Glutamatergic neuron (in vitro differentiated cells): Measurements from ENCODE around the gene BMP3. TPM values are rescaled to one million over a fixed set of nuclear protein-coding genes. Genes with fewer than 3 reads are reported as not detected.

Source experiments
- DNase-seq: peaks from one replicate; pipeline ENCODE4 v3.0.0; 2022
- H3K27ac Mint-ChIP-seq: one replicate; pipeline ENCODE4 v1.8.0; 2020; ENCODE audit warnings: mild to moderate bottlenecking, mixed read lengths, inconsistent platforms; ENCODE audit not compliant: unreplicated experiment
- H3K27me3 Mint-ChIP-seq: one replicate; pipeline ENCODE4 v1.8.0; 2020; ENCODE audit warnings: mild to moderate bottlenecking, moderate library complexity, mixed read lengths, inconsistent platforms; ENCODE audit not compliant: unreplicated experiment
- H3K36me3 Mint-ChIP-seq: one replicate; pipeline ENCODE4 v1.8.0; 2020; ENCODE audit warnings: mild to moderate bottlenecking, mixed read lengths, inconsistent platforms; ENCODE audit not compliant: unreplicated experiment
- H3K4me1 Mint-ChIP-seq: one replicate; pipeline ENCODE4 v1.8.0; 2020; ENCODE audit warnings: mild to moderate bottlenecking, low read depth, mixed read lengths, inconsistent platforms; ENCODE audit not compliant: unreplicated experiment
- H3K4me3 Mint-ChIP-seq: one replicate; pipeline ENCODE4 v1.8.0; 2020; ENCODE audit warnings: mild to moderate bottlenecking, mixed read lengths, inconsistent platforms; ENCODE audit not compliant: unreplicated experiment
- H3K9me3 Mint-ChIP-seq: one replicate; pipeline ENCODE4 v1.8.0; 2020; ENCODE audit warnings: mild to moderate bottlenecking, moderate library complexity, mixed read lengths, inconsistent platforms; ENCODE audit not compliant: unreplicated experiment
- total RNA-seq: library from RNA; stranded (reverse); fragmentation: NEBNext Ultra II Directional; extraction: Animal tissue kit (Norgen Biotek cat#: 25700); gene quantifications from one replicate; pipeline ENCODE4 v1.2.1, GENCODE V29; 2021; ENCODE audit not compliant: unreplicated experiment
- TF ChIP-seq, protein P1 (sequence below): fragments of 200-600 bp; sonication (generic); IDR thresholded peaks from one replicate; pipeline ENCODE4 v1.5.0; 2021; ENCODE audit not compliant: partially characterized antibody, unreplicated experiment

The BMP3 gene
- total RNA-seq, 1 donor from 2014 or later, result 1.8 TPM

DNA sequence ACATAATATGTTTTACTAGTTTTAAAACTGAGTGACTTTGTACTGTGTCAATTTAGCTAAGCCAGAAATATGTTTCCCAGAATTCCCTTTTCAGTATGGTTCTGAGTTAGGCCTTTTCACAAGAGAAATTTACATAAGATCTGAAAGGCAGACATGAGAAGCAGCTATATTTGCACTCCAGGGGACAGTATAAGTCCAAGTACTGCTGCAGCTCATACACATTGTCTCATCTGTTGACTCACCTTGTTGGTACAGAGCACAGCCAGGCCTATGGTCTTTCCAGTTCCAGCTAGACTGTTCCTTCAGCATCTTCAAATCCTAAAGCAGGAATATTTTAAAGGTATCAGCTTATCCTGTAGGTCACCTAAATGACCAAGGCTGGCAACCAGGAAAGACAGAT is 53.5 kb downstream of the BMP3 start:
- Mint-ChIP-seq H3K9me3 (peaks cover 8% of the 10 kb centered on the region), H3K27me3 (peaks cover 3% of the 10 kb centered on the region), H3K4me3 (no peak overlapping the region), H3K4me1 (no peaks in the 10 kb centered on the region), H3K27ac (no peak overlapping the region), H3K36me3 (peaks cover 19% of the 10 kb centered on the region)
- DNase-seq, result no peak
- TF ChIP-seq, protein P1, sequence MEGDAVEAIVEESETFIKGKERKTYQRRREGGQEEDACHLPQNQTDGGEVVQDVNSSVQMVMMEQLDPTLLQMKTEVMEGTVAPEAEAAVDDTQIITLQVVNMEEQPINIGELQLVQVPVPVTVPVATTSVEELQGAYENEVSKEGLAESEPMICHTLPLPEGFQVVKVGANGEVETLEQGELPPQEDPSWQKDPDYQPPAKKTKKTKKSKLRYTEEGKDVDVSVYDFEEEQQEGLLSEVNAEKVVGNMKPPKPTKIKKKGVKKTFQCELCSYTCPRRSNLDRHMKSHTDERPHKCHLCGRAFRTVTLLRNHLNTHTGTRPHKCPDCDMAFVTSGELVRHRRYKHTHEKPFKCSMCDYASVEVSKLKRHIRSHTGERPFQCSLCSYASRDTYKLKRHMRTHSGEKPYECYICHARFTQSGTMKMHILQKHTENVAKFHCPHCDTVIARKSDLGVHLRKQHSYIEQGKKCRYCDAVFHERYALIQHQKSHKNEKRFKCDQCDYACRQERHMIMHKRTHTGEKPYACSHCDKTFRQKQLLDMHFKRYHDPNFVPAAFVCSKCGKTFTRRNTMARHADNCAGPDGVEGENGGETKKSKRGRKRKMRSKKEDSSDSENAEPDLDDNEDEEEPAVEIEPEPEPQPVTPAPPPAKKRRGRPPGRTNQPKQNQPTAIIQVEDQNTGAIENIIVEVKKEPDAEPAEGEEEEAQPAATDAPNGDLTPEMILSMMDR, result no peak

DNA sequence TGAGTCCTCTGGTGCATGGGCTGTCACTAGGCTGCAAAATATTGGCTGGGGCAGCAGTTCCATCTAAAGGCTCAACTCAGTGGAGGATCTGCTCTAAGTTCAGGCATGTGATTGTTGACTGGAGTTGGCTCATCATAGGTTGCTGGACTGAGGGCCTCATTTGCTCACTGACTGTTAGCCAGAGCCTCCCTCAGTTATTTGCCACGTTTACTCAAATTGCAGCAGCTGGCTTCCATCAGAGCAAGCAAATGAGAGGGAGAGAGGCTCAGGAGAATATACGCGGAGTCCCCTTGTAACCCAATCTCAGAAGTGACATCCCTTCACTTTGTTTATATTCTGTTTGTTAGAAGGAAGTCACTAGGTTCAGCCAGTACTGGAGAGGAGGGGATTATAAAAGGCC is 54.1 kb downstream of the BMP3 start:
- DNase-seq, result no peak
- no peak overlapping the region for H3K27ac Mint-ChIP-seq
- no peak overlapping the region for H3K4me3 Mint-ChIP-seq
- H3K9me3 Mint-ChIP-seq, result peaks cover 8% of the 10 kb centered on the region
- TF ChIP-seq, protein P1, result no peak
- peaks cover 19% of the 10 kb centered on the region for H3K36me3 Mint-ChIP-seq
- H3K27me3 Mint-ChIP-seq, result peaks cover 3% of the 10 kb centered on the region
- no peaks in the 10 kb centered on the region for H3K4me1 Mint-ChIP-seq

DNA sequence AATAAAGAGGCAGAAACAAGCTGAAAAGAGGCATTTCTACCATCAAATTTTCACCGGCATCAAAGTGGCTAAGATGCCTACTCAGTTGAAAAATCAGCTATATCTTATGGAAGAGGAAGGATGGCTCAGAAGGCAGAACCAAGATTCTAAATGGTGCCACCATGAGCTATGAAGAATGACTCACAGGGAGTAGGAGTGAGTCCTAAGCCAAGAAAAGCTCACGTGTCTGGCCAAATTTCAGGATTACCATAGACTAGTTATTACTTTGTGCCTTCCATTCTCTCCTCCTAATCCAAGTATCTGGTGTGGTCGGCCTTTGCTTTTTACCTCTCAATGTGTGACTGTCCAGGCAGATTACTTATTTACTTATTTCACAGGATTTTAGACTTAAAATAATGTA is 54.8 kb downstream of the BMP3 start:
- no peak overlapping the region for H3K4me3 Mint-ChIP-seq
- H3K4me1 Mint-ChIP-seq, result no peaks in the 10 kb centered on the region
- H3K27me3 Mint-ChIP-seq, result peaks cover 3% of the 10 kb centered on the region
- H3K27ac Mint-ChIP-seq, result no peak overlapping the region
- H3K36me3 Mint-ChIP-seq, result peaks cover 12% of the 10 kb centered on the region
- TF ChIP-seq, protein P1, result no peak
- DNase-seq, result no peak
- peaks cover 8% of the 10 kb centered on the region for H3K9me3 Mint-ChIP-seq

DNA sequence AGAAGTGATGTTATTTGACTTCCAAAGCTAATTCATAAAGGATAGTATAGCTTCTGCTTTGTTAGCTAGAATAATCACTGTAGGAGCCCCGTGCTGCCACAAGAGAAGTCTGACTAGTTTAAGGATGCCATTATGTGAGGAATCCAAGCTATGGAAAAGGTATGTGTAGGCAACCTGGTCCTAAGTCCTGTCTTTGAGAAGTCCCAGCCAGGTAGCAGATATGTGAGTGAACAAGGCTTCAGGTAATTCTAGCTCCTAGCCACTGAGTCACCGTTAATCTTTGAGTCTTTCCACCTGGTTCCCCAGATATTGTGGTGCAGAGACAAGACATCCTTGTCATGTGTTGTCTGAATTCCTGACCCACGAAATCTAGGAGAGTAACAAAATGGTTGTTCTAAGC is 55.5 kb downstream of the BMP3 start:
- H3K27me3 Mint-ChIP-seq, result no peaks in the 10 kb centered on the region

DNA sequence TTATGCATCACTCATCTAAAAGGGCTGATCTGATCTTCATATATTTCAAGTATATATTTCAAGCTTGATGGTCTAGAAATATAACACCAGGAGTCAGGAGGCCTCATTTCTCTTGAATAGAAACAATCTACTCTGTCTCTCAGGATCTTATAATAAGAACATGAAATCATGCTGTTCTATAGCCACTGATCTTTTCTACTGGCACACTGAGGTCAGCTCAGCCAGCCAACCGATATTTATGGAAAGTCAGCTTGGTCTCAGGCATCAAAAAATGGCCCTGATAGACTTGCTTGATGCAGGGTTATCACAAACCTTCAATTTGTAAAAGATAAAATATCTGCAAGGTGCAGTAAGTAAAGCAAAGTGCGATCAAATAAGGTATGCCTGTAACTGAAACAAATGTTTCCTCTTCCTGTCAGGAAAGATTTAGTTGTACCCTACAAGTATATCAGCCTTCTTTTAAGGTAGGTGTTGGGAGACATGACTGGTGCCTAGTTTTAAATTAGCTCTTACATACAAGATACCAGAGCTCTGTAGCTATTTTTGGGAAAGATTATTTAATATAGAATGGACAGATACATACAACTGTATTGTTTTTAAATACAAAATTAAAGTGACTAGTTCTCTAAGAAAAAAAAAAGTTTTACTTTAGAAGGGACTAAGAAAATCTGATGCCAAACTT is 63.4 kb downstream of the BMP3 start:
- no peaks in the 10 kb centered on the region for H3K4me1 Mint-ChIP-seq
- peaks cover 14% of the 10 kb centered on the region for H3K36me3 Mint-ChIP-seq
- H3K27me3 Mint-ChIP-seq, result no peaks in the 10 kb centered on the region
- no peak for DNase-seq
- no peak overlapping the region for H3K4me3 Mint-ChIP-seq
- TF ChIP-seq, protein P1, result no peak
- H3K9me3 Mint-ChIP-seq, result no peaks in the 10 kb centered on the region
- no peak overlapping the region for H3K27ac Mint-ChIP-seq

More for the DNA sequence above, 55.5 kb downstream of the BMP3 start:
- H3K36me3 Mint-ChIP-seq, result peaks cover 7% of the 10 kb centered on the region
- TF ChIP-seq, protein P1, result no peak
- peaks cover 2% of the 10 kb centered on the region for H3K9me3 Mint-ChIP-seq
- H3K4me3 Mint-ChIP-seq, result no peak overlapping the region
- no peaks in the 10 kb centered on the region for H3K4me1 Mint-ChIP-seq
- no peak for DNase-seq
- H3K27ac Mint-ChIP-seq, result no peak overlapping the region
